Loucy (cell line): Measurements from ENCODE around the gene SCNN1A.

ENCODE experiments used
- CTCF ChIP-seq: fragments of 200-600 bp; sonication (generic); conservative IDR thresholded peaks from 2 replicates; pipeline ENCODE4 v1.5.1; 2014; ENCODE audit warnings: mild to moderate bottlenecking, antibody characterized with exemption, low read length
- EZH2phosphoT487 ChIP-seq: fragments of 200-600 bp; IDR thresholded peaks from 2 replicates; pipeline ENCODE4 v1.6.1; 2018; ENCODE audit warnings: antibody characterized with exemption, mild to moderate bottlenecking, moderate library complexity, borderline replicate concordance

DNA sequence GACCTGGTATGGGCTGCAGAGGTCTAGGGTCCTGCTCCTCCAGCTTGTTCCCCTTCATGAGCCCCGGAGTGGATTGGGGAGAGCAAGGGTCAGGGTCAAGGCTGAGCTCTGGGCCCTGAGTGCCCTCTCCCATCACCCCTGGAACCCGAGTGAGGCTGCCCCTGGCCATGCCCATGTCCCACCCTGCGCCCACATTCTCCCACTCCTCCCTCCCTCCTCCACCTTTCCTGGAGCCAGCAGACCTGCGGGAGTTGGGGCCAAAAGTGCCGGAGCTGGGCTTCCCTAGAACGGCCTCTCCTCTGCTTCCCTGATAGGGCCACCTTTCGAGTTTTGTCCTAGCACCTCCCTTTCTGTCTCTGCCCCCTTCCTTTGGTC is 590 bp downstream of the SCNN1A start:
- TF ChIP-seq CTCF (no peak), EZH2phosphoT487 (no peak)
